ENCODE measurements around the gene KATNBL1. TPM values are rescaled to one million over a fixed set of nuclear protein-coding genes. Genes with fewer than 3 reads are reported as not detected.

Gene KATNBL1
- total RNA-seq, 1 experiment from 2014 or later, result 46.8 TPM

GRCh38 chr15:34119291-34119690, 90.6 kb downstream of the KATNBL1 start:
- Histone ChIP-seq H2BK15ac (ENCODE audit: low read depth, low read length) (no peak overlapping the region), H3K4me2 (ENCODE audit: insufficient read depth, insufficient read length, low read length) (no peak overlapping the region), H3K9me3 (ENCODE audit: control insufficient read depth, low read depth, low read length) (no peaks in the 10 kb centered on the region), H3K23ac (ENCODE audit: insufficient read length, low read depth, low read length) (no peak overlapping the region), H3K27ac (ENCODE audit: insufficient read length, low read depth, low read length) (no peak overlapping the region), H2BK120ac (ENCODE audit: low read depth, low read length, poor library complexity, severe bottlenecking) (no peak overlapping the region), H2AK5ac (ENCODE audit: insufficient read length, low read length) (no peak overlapping the region), H3T11ph (ENCODE audit: low read length) (no peak overlapping the region), H4K91ac (ENCODE audit: insufficient read length, low read depth, low read length) (no peak overlapping the region), H2AFZ (ENCODE audit: low read length) (no peak overlapping the region), H3K4ac (ENCODE audit: low read depth, low read length) (no peak overlapping the region), H3K27me3 (ENCODE audit: insufficient read depth, low read length) (no peaks in the 10 kb centered on the region), H3K79me2 (ENCODE audit: insufficient read depth, low read length) (no peaks in the 10 kb centered on the region), H2BK12ac (ENCODE audit: insufficient read length, low read depth, low read length) (no peak overlapping the region), H3K18ac (ENCODE audit: insufficient read length, low read depth, low read length) (no peak overlapping the region), H3K79me1 (ENCODE audit: insufficient read depth, low read depth, low read length, poor library complexity, severe bottlenecking) (no peaks in the 10 kb centered on the region), H4K8ac (replicated peaks; ENCODE audit: insufficient read length, low read depth, low read length) (no peak overlapping the region), H4K20me1 (ENCODE audit: control insufficient read depth, insufficient read depth, insufficient read length) (no peaks in the 10 kb centered on the region), H2BK5ac (ENCODE audit: insufficient read length, low read length) (no peak overlapping the region), H4K5ac (ENCODE audit: insufficient read length, low read depth, low read length) (no peak overlapping the region), H3K4me1 (ENCODE audit: insufficient read depth, low read length) (no peaks in the 10 kb centered on the region), H3K56ac (ENCODE audit: insufficient read length, low read depth, low read length) (no peak overlapping the region), H3K14ac (ENCODE audit: insufficient read depth, low read length) (no peak overlapping the region), H3K9ac (ENCODE audit: extremely low read depth, insufficient read length, low read length) (no peak overlapping the region), H3K23me2 (ENCODE audit: insufficient read length, low read depth, low read length, poor library complexity, severe bottlenecking) (no peaks in the 10 kb centered on the region), H2BK20ac (ENCODE audit: low read depth, low read length, poor library complexity, severe bottlenecking) (no peak overlapping the region)
- WGBS (ENCODE audit: extremely low coverage, insufficient read length, low lambda C conversion rate), result no CpG with 5 or more reads among the region's 4 CpGs
- no peak overlapping the region for H3K27ac Mint-ChIP-seq
- H3K27me3 Mint-ChIP-seq (ENCODE audit: low read depth), result peaks cover 2% of the 10 kb centered on the region
- no peaks in the 10 kb centered on the region; a peak in 1 of 5 replicates for H3K9me3 Mint-ChIP-seq
- no peaks in the 10 kb centered on the region; a peak in 1 of 7 replicates for H3K36me3 Mint-ChIP-seq (ENCODE audit: insufficient read depth in 1 of 3, low read depth in 3 of 3)
- H3K4me3 Mint-ChIP-seq, result no peak overlapping the region
- no peaks in the 10 kb centered on the region for H3K4me1 Mint-ChIP-seq
- no peak for DNase-seq
- TF ChIP-seq CTCF (conservative IDR thresholded peaks at IDR 0.05), result no peak

Measured in H9 (cell line).